GM12878 (cell line): ENCODE measurements around the gene FOXK1.

ENCODE experiments used
- CEBPB ChIP-seq, 2 experiments: fragments of 150-350 bp in 1 of 2; IDR thresholded peaks; 2 replicates each; pipeline ENCODE4 v1.6.1; 2012 to 2014; ENCODE audit warnings: low read depth in 2 of 2, low read length in 2 of 2, borderline replicate concordance in 1 of 2, inconsistent platforms in 1 of 2
- CTCF ChIP-seq, 3 experiments: IDR thresholded peaks in 2 of 3; conservative IDR thresholded peaks in 1 of 3; 2 replicates each; pipeline ENCODE4 v1.5.1; 2011; ENCODE audit warnings: low read depth in 3 of 3, low read length in 3 of 3, mild to moderate bottlenecking in 3 of 3, control low read depth in 2 of 3, moderate library complexity in 2 of 3, inconsistent platforms in 1 of 3, mixed read lengths in 1 of 3; ENCODE audit not compliant: control insufficient read depth in 2 of 3, insufficient read depth in 1 of 3; ENCODE audit errors: extremely low read depth in 1 of 3
- MXI1 ChIP-seq: fragments of 150-350 bp; IDR thresholded peaks from 2 replicates; pipeline ENCODE4 v1.6.1; 2011; ENCODE audit warnings: low read depth, mild to moderate bottlenecking, inconsistent platforms, low read length, improper control_type of control experiment
- SMARCA5 ChIP-seq: fragments of 450-650 bp; IDR thresholded peaks from 2 replicates; pipeline ENCODE4 v1.6.1; 2017; ENCODE audit warnings: mild to moderate bottlenecking
- USF2 ChIP-seq: IDR thresholded peaks from 2 replicates; pipeline ENCODE4 v1.6.1; 2011; ENCODE audit warnings: low read depth, low read length, improper control_type of control experiment, borderline replicate concordance

- TF ChIP-seq CEBPB (IDR thresholded peaks at IDR 0.05; ENCODE audit: borderline replicate concordance in 1 of 2, low read depth in 2 of 2, low read length in 2 of 2) (no peak), USF2 (no peak), SMARCA5 (no peak), MXI1 (no peak), CTCF (IDR thresholded peaks at IDR 0.05 in 2 of 3, conservative IDR thresholded peaks at IDR 0.05 in 1 of 3; ENCODE audit: control insufficient read depth in 2 of 3, extremely low read depth in 1 of 3, insufficient read depth in 1 of 3, low read depth in 3 of 3, low read length in 3 of 3) (no peak)
Observed at GRCh38 chr7:4742852-4743251, 60.8 kb downstream of the FOXK1 start.
